NCI-H2227 treated with DMSO at 0.1 percent for 48 hours (cell line): ENCODE measurements around the gene AMY2B.
"Not testable (repeated sequence)": the region's sequence is repeated elsewhere in the genome, so short reads cannot be mapped to it uniquely, and the experiment has no call there.

Experiments
- DNase-seq: peaks from one replicate; lab custom pipeline; 2025; lab: John Stamatoyannopoulos, UW

The AMY2B gene

GRCh38 chr1:103571289-103571688 is at the start of gene AMY2B:
AMY2B (plus strand) TSS chr1:103571589; CDS start chr1:103571603, 14 bp downstream.
- not testable (repeated sequence) for DNase-seq

- no peak for DNase-seq
Measured at GRCh38 chr1:103523346-103523745, 48.0 kb upstream of the AMY2B start.

GRCh38 chr1:103525114-103525606 is 46.2 kb upstream of the AMY2B start:
- DNase-seq = peak; percentile 47

GRCh38 chr1:103525607-103526507 is 45.5 kb upstream of the AMY2B start, which contains the start of gene RNPC3:
RNPC3 (plus strand) TSS chr1:103525699; CDS start chr1:103526071, 372 bp downstream.
- peak; percentile 93 for DNase-seq

DNA sequence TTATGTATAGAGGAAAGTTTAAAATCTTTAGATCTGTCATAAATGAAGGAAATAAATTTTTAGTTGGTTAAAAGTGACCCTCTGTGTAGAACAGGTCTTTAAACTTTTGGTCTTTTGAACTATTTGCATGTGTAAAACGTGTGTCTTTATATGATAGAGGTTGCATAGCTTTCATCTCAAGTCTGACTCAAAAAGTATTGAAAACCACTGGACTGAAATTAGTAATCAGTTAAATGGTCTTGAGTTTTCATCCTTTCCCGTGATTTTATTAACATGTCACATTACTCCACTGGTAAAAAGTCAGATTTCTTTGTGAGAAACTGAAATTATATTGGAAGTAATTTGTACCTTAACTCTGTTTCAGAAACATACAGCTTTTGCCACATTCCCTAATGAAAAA is 44.1 kb upstream of the AMY2B start:
- no peak for DNase-seq

- no peak for DNase-seq
Measured at GRCh38 chr1:103529746-103530145, 41.6 kb upstream of the AMY2B start.

DNA sequence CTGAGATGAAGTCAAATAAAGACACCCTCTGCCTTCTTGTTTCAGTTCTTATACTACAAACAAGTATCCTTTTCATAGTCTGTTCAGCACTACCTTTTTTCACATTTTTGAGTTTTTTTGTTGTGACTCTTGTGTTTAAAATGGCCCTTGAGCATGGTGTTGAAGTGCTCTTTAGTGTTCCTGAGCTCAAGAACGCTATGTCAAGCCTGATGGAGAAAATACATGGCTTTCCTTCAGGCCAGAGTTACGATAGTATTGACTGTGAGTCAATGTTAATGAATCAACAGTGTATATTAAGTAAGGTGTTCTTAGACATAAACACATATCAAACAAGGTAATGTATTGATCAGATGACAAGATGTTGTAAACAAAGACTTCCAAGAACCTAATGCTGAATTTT is 33.2 kb upstream of the AMY2B start:
- no peak for DNase-seq

DNA sequence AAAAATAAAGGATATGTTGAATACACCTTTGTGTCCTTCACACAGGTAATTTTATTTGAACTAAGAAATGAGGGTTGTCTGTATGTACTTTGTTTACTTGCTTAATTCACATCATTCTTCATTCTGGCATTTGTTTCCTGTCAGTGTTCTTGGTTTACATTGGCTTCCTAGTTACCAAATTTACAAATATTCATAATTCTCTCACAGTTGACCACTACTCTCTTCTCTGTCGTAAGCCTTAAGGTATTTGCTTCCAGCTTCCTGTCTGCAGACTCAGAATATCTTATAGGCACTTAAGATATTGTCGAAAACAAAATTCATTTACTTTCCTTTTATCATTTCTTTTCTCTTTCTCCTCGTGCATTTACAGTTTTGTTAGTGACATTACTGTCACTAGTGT is 30.0 kb upstream of the AMY2B start:
- DNase-seq = no peak

GRCh38 chr1:103546496-103546895 is 24.9 kb upstream of the AMY2B start:
- DNase-seq = no peak

GRCh38 chr1:103547840-103548239 is 23.5 kb upstream of the AMY2B start:
- no peak for DNase-seq

DNA sequence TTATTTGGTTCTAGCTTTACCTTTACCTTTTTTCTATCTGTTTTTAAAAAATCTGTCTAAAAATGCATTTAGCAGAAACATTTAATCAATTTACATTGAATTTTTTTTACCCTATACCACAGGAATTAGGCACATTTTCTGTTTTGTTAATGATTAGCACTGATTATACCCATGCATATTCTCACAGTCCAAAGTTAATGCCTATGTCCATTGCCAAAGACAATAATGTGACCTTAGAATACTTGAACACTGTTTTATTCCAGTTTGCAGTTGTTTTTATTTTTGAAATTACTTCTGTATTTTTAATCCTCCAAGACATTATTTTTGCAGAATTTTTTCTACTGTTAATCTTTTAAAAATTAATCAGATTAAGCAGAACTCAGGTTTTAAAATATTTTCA is 11.0 kb upstream of the AMY2B start:
- DNase-seq = no peak

- DNase-seq = not testable (repeated sequence)
Measured at GRCh38 chr1:103561124-103561523, 10.3 kb upstream of the AMY2B start.

DNA sequence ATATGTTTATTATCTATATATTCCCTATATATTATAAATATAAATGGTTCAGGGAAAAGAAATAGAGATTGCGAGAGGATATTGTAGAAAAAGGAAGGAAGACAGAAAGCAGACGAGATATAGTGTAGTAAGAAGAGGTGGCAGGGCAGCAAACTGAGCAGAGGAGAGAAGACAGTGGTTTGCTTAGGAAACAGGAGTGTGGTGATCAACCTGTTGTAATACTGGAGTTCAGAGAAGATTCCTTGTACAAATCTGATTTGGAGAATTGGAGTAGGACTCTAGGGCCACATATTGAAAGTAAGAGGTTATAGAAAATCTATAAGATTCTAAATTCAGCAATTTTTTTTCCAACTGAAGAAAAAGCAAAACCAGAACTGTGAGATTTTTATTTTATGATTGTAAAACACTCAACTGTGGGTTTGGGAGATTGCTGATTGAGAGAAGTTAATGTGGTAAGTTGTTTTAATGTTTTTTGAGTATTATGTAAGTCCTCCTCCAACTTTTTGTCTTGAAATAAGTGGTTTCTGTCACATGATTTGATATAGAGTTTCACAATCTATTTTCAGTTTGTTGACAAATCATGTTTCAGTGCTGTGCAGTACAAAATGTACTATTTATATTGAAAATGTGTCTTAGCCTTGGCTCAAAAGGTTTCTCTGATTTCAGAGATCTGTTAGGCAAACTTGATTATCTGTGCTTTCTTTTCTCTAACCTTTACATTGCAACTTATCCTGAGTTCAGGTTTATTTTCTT is 9.6 kb upstream of the AMY2B start:
- no peak for DNase-seq

GRCh38 chr1:103563056-103563455 is 8.3 kb upstream of the AMY2B start:
- no peak for DNase-seq

GRCh38 chr1:103569493-103569892 is 1.9 kb upstream of the AMY2B start:
- DNase-seq = no peak

DNA sequence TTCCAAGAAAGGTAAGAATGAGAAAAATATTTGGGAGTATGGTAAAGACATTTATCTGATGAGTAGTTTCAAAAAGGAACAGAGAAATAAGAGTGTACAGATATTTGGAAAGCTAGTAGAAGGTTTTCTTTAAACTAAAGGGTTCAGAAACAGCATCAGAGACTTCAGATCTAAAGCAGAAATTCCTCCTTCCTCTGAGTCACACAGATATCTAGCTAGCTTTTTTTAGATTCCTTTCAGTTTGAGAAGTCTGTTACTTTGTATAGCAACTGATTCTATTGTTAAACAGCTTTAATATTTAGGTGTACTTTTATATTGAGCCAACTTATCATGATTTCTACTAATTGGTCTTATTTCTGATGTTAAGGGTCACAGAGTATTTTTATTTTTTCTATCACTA is 4.7 kb downstream of the AMY2B start:
- DNase-seq = no peak

GRCh38 chr1:103576784-103577183 is 5.4 kb downstream of the AMY2B start:
- DNase-seq = not testable (repeated sequence)

DNA sequence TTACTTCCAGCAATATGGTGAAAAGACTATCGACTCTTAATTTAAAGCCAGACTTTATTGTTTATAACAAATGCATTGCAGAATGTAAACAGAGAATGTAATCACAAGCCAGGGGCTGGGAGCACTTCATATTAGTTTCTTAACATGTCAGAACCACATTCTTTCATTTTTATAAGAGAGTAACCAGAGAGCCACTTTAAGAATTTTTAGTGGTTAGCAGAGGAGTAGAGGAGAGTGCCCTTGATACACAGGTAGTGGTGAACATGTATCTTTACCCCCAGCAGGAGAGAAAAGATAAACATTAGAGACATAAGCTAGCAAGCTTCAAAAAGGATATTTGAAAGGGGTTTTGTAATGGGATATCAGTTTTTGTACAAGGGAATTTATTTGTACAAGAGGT is 11.1 kb downstream of the AMY2B start:
- no peak for DNase-seq

DNA sequence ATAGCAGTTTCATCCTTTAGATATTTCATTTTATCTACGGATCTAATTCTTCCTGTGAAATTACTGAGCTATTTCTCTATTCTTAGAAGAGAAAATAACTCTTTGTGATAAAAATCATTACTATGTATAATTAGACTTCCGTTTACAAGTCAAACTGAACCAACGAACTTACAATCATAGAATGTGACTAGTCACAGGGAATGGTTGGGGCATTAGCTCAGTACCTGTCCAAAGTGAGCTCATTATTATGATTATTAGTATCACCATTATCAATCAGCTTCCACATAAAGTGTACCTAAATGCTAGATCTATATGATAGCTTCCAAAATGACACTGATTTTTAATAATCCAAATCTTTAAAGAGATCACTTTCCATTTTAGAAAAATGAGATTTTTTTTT is 12.5 kb downstream of the AMY2B start:
- DNase-seq = no peak

- no peak for DNase-seq
Measured at GRCh38 chr1:103584537-103584936, 13.1 kb downstream of the AMY2B start.

DNA sequence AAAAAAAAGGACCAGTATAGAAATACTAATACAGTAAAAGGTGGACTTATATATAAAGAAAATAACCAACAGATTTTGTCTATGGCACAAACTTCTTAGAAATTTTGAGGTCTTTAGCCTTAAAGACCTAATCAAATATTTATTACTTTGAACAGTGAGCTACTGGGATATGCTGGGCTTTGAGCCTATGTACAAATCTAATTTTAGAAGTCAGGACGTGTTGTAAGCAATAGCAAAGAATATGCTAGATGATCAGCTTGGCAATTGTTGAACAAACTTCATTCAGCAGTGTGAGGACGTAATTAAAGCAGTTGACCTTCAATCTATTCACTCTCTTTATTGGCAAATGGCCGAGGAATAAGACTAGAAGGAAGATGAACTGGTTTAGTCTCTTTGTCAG is 31.4 kb downstream of the AMY2B start:
- DNase-seq = not testable (repeated sequence)

- no peak for DNase-seq
Measured at GRCh38 chr1:103616362-103616761, 45.0 kb downstream of the AMY2B start.

DNA sequence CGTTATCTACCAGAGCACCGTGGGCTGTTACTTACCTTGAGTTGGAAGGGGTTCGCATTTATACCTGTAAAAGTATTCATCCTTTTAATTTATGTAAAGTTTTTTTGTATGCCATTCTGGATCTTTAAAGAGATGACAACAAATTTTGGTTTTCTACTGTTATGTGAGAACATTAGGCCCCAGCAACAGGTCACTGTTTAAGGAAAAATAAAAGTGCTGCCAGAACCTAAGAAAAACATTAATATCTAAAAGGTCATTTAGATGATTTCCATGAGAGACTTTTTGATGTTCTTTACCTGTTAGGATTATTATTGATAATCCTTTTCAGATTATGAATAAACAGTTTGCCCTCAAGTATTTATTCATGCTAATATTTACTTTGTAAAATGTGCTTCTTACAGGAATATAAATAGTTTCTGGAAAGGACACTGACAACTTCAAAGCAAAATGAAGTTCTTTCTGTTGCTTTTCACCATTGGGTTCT is 45.6 kb downstream of the AMY2B start, which contains the start of gene AMY2A:
Gene AMY2A, plus strand, starts transcription at position 434 of the 484 bp plus-strand sequence. Its CDS starts 14 bp downstream, at position 448.
- not testable (repeated sequence) for DNase-seq
